ENCODE results near the gene HCRTR1.

Gene HCRTR1

DNA sequence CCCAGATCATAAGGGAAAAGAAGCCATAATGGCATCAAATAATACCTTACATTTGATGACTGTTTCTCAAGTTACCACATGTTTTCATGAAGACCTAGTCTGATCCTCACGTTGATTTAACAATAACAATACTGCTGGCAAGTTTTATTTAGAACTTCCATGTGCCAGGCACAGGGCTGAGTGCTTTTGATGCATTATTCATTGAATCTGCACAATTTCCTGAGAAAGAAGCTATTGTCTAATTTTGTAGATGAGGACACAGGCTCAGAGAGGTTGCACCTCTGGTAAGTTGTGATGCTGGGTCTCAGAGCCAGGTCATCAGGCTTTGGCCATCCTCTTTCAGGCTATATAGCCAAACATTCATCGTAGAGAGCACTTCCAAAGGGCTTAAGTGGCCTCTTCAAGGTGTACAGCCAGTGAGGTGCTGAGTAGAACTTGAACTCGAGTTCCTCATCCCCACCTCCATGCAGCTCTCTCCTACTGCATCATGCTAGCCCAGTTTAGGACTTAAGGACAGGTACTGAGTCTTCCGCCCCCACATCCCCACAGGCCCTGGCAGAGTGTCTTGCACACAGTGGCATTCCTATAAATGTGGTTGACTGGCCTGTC lies 35.5 kb downstream of the HCRTR1 start:
- WGBS (ENCODE audit: insufficient coverage, insufficient read length), result no CpG with 5 or more reads among the region's 4 CpGs

GRCh38 chr1:31653717-31654473 lies 36.4 kb downstream of the HCRTR1 start:
- DNase-seq (ENCODE audit: low read depth, low spot score), result no peak
- Histone ChIP-seq H3K4me3 (ENCODE audit: low read length) (no peak overlapping the region), H3K4me1 (ENCODE audit: control insufficient read depth, insufficient read depth, low read length) (no peaks in the 10 kb centered on the region), H3K27me3 (ENCODE audit: control insufficient read depth, insufficient read depth, low read length) (no peaks in the 10 kb centered on the region), H3K27ac (ENCODE audit: low read length) (no peak overlapping the region), H3K36me3 (ENCODE audit: control insufficient read depth, insufficient read depth, low read length) (no peaks in the 10 kb centered on the region), H3K9me3 (ENCODE audit: control insufficient read depth, insufficient read depth, low read length) (no peaks in the 10 kb centered on the region)
- WGBS (ENCODE audit: insufficient coverage, insufficient read length), result no CpG with 5 or more reads among the region's 12 CpGs

More for the DNA sequence above, 35.5 kb downstream of the HCRTR1 start:
- Histone ChIP-seq H3K27ac (ENCODE audit: low read length) (no peak overlapping the region), H3K27me3 (ENCODE audit: control insufficient read depth, insufficient read depth, low read length) (no peaks in the 10 kb centered on the region), H3K4me1 (ENCODE audit: control insufficient read depth, insufficient read depth, low read length) (no peaks in the 10 kb centered on the region), H3K9me3 (ENCODE audit: control insufficient read depth, insufficient read depth, low read length) (no peaks in the 10 kb centered on the region), H3K36me3 (ENCODE audit: control insufficient read depth, insufficient read depth, low read length) (no peaks in the 10 kb centered on the region), H3K4me3 (ENCODE audit: low read length) (no peak overlapping the region)
- DNase-seq (ENCODE audit: low read depth, low spot score), result no peak

GRCh38 chr1:31654474-31654776 lies 36.9 kb downstream of the HCRTR1 start:
- H3K27me3 ChIP-seq (ENCODE audit: control insufficient read depth, insufficient read depth, low read length), result no peaks in the 10 kb centered on the region
- no peaks in the 10 kb centered on the region for H3K4me1 ChIP-seq (ENCODE audit: control insufficient read depth, insufficient read depth, low read length)
- no peak for DNase-seq (ENCODE audit: low read depth, low spot score)
- H3K4me3 ChIP-seq (ENCODE audit: low read length), result no peak overlapping the region
- WGBS (ENCODE audit: insufficient coverage, insufficient read length), result no CpG with 5 or more reads among the region's 5 CpGs
- no peak overlapping the region for H3K27ac ChIP-seq (ENCODE audit: low read length)
- no peaks in the 10 kb centered on the region for H3K9me3 ChIP-seq (ENCODE audit: control insufficient read depth, insufficient read depth, low read length)
- H3K36me3 ChIP-seq (ENCODE audit: control insufficient read depth, insufficient read depth, low read length), result no peaks in the 10 kb centered on the region

DNA sequence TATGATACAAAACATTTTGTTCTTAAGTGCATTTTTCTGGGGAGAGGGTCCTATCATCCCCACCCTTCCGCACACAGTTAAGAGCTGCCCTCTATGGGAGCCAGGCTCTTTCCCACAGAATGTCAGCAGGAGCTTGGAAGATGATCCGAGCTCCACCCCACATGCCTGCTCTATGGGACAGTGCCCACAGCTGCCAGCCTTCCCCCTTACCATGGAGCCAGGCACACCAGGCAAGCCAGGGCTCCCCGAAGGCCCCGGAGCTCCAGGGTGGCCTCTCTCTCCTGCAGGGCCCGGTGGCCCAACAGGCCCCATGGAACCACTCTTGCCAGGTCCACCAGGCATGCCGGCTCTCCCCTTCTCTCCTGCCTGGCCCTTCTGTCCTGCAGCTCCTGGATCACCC lies 37.6 kb downstream of the HCRTR1 start:
- no peak overlapping the region for H3K27ac ChIP-seq (ENCODE audit: low read length)
- no peak overlapping the region for H3K4me3 ChIP-seq (ENCODE audit: low read length)
- no peaks in the 10 kb centered on the region for H3K4me1 ChIP-seq (ENCODE audit: control insufficient read depth, insufficient read depth, low read length)
- H3K9me3 ChIP-seq (ENCODE audit: control insufficient read depth, insufficient read depth, low read length), result no peaks in the 10 kb centered on the region
- H3K36me3 ChIP-seq (ENCODE audit: control insufficient read depth, insufficient read depth, low read length), result no peaks in the 10 kb centered on the region
- no peak for DNase-seq (ENCODE audit: low read depth, low spot score)
- no peaks in the 10 kb centered on the region for H3K27me3 ChIP-seq (ENCODE audit: control insufficient read depth, insufficient read depth, low read length)
- WGBS (ENCODE audit: insufficient coverage, insufficient read length), result no CpG with 5 or more reads among the region's 6 CpGs

DNA sequence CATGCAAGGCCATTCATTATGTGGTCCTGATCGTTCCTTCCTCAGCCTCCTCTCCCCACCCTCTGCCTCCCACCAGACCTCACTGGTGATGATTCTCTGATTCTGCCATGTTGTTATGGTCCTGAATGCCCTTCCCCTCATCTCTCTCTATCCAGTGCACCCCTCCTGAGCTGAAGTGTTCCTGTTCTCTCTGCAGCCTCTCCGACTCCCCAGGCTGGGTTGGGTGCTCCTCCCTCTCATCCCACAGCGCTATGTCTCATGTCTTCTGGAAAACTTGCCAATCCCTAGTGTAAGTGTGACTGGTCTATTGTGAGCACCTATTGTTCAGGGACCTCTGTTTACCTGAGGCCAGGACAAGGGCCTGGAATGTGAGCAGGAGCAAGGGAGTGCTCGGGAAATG lies 38.3 kb downstream of the HCRTR1 start:
- no peaks in the 10 kb centered on the region for H3K27me3 ChIP-seq (ENCODE audit: control insufficient read depth, insufficient read depth, low read length)
- no peaks in the 10 kb centered on the region for H3K4me1 ChIP-seq (ENCODE audit: control insufficient read depth, insufficient read depth, low read length)
- H3K9me3 ChIP-seq (ENCODE audit: control insufficient read depth, insufficient read depth, low read length), result no peaks in the 10 kb centered on the region
- H3K27ac ChIP-seq (ENCODE audit: low read length), result no peak overlapping the region
- DNase-seq (ENCODE audit: low read depth, low spot score), result no peak
- no peak overlapping the region for H3K4me3 ChIP-seq (ENCODE audit: low read length)
- no CpG with 5 or more reads among the region's 4 CpGs for WGBS (ENCODE audit: insufficient coverage, insufficient read length)
- H3K36me3 ChIP-seq (ENCODE audit: control insufficient read depth, insufficient read depth, low read length), result no peaks in the 10 kb centered on the region

DNA sequence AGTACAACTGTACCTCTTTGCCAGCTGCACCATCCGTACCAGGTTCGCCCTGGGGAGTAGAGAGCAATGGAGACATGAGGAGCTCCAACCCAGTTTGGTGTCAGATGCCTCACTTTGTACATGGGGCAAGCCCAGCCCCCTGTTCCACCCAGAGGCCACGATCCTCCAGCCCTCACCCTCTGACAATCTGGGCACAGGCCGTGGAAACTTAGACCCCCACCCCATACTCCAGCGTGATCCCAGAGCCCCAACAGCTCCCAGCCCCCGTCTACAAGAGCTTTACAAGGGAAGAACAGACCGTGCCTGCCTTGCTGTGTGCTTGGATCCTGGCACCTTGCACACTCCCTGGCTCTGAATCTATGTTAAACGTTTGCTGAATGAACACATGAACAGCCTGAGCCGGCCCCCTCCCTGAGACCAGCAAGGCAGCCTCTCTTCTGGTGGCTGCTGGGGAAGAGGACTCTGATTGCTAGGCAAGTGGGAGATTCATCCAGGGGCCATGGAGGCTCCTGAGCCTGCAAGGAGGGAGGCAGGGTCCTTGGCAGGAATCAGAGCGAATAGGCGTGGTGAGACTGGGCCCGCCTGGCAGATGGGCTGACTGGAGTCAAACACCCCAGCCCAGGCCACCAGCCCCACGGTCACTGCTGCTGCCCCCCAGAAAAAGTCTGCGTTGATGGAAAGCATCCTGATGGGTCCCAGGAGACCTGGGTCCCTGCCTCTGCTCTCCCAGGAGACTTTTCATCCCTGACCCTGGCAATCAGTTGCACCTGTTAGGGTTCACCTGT lies 39.7 kb downstream of the HCRTR1 start:
- H3K36me3 ChIP-seq (ENCODE audit: control insufficient read depth, insufficient read depth, low read length), result no peaks in the 10 kb centered on the region
- WGBS (ENCODE audit: insufficient coverage, insufficient read length), result no CpG with 5 or more reads among the region's 14 CpGs
- no peaks in the 10 kb centered on the region for H3K4me1 ChIP-seq (ENCODE audit: control insufficient read depth, insufficient read depth, low read length)
- no peaks in the 10 kb centered on the region for H3K27me3 ChIP-seq (ENCODE audit: control insufficient read depth, insufficient read depth, low read length)
- DNase-seq (ENCODE audit: low read depth, low spot score), result no peak
- no peak overlapping the region for H3K27ac ChIP-seq (ENCODE audit: low read length)
- no peak overlapping the region for H3K4me3 ChIP-seq (ENCODE audit: low read length)
- no peaks in the 10 kb centered on the region for H3K9me3 ChIP-seq (ENCODE audit: control insufficient read depth, insufficient read depth, low read length)

DNA sequence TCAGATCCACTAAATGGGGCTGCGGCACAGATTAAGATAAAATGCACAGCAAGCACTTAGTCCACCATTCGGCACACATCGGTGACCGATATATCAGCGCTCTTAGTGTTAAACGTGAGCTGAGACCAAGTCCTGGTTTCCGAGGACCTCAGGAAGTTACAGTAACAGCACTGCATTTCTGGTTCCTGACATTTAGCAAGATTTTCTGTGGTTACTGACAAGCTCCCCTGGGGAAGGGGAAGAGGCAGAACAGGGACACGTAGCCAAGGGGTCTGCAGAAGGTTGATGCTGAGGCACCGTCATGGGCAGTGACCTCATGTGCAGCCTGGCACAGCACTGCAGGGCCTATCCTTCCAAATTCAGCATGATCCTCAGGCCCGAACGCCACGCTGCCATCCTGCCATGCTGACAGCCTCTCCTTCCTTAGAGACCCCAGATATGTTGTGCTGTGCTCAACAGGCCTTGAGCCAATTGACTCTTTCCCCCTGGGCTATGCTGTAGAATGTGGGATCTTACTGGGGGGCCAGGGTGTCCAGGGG lies 40.6 kb downstream of the HCRTR1 start:
- no peak overlapping the region for H3K27ac ChIP-seq (ENCODE audit: low read length)
- H3K27me3 ChIP-seq (ENCODE audit: control insufficient read depth, insufficient read depth, low read length), result no peaks in the 10 kb centered on the region; the same call in 1 of the 2 replicates
- no peaks in the 10 kb centered on the region for H3K36me3 ChIP-seq (ENCODE audit: control insufficient read depth, insufficient read depth, low read length)
- DNase-seq (ENCODE audit: low read depth, low spot score), result no peak
- no peaks in the 10 kb centered on the region for H3K9me3 ChIP-seq (ENCODE audit: control insufficient read depth, insufficient read depth, low read length)
- H3K4me3 ChIP-seq (ENCODE audit: low read length), result no peak overlapping the region
- no CpG with 5 or more reads among the region's 12 CpGs for WGBS (ENCODE audit: insufficient coverage, insufficient read length)
- no peaks in the 10 kb centered on the region for H3K4me1 ChIP-seq (ENCODE audit: control insufficient read depth, insufficient read depth, low read length)

DNA sequence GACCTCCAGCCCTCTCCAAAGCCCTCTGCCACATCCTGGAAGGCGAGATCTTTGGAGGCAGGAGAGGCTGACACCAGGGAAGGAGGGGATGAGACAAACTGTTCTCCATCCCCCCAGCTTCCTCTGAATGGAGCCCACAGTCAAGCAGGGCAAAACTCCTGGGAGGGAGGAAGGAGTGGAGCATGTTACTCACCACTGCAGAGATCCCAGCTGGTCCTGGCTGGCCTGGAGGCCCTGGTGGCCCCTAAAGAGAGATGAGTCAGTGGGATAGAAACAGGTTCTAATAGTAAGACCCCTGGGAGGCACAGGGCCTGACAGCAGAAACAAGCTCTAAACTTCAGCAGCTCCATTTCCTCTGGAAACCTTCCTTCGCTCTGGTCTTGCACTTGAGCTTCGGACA lies 41.2 kb downstream of the HCRTR1 start:
- no peaks in the 10 kb centered on the region; the same call in 1 of the 2 replicates for H3K27me3 ChIP-seq (ENCODE audit: control insufficient read depth, insufficient read depth, low read length)

GRCh38 chr1:31659889-31660288 lies 42.4 kb downstream of the HCRTR1 start:
- H3K4me1 ChIP-seq (ENCODE audit: control insufficient read depth, insufficient read depth, low read length), result no peaks in the 10 kb centered on the region; the same call in 1 of the 2 replicates
- no peaks in the 10 kb centered on the region; the same call in 1 of the 2 replicates for H3K27me3 ChIP-seq (ENCODE audit: control insufficient read depth, insufficient read depth, low read length)
- no peak overlapping the region for H3K4me3 ChIP-seq (ENCODE audit: low read length)
- no peak overlapping the region for H3K27ac ChIP-seq (ENCODE audit: low read length)
- DNase-seq (ENCODE audit: low read depth, low spot score), result no peak
- WGBS (ENCODE audit: insufficient coverage, insufficient read length), result no CpG with 5 or more reads among the region's 3 CpGs
- no peaks in the 10 kb centered on the region for H3K9me3 ChIP-seq (ENCODE audit: control insufficient read depth, insufficient read depth, low read length)
- H3K36me3 ChIP-seq (ENCODE audit: control insufficient read depth, insufficient read depth, low read length), result no peaks in the 10 kb centered on the region

More for the DNA sequence above, 41.2 kb downstream of the HCRTR1 start:
- no peak overlapping the region for H3K4me3 ChIP-seq (ENCODE audit: low read length)
- H3K9me3 ChIP-seq (ENCODE audit: control insufficient read depth, insufficient read depth, low read length), result no peaks in the 10 kb centered on the region
- no peaks in the 10 kb centered on the region; the same call in 1 of the 2 replicates for H3K4me1 ChIP-seq (ENCODE audit: control insufficient read depth, insufficient read depth, low read length)
- H3K36me3 ChIP-seq (ENCODE audit: control insufficient read depth, insufficient read depth, low read length), result no peaks in the 10 kb centered on the region
- H3K27ac ChIP-seq (ENCODE audit: low read length), result no peak overlapping the region
- DNase-seq (ENCODE audit: low read depth, low spot score), result no peak
- WGBS (ENCODE audit: insufficient coverage, insufficient read length), result no CpG with 5 or more reads among the region's 3 CpGs

- Histone ChIP-seq H3K27me3 (ENCODE audit: control insufficient read depth, insufficient read depth, low read length) (no peaks in the 10 kb centered on the region; the same call in 1 of the 2 replicates), H3K27ac (ENCODE audit: low read length) (no peak overlapping the region), H3K36me3 (ENCODE audit: control insufficient read depth, insufficient read depth, low read length) (no peaks in the 10 kb centered on the region), H3K4me3 (ENCODE audit: low read length) (no peak overlapping the region), H3K9me3 (ENCODE audit: control insufficient read depth, insufficient read depth, low read length) (no peaks in the 10 kb centered on the region), H3K4me1 (ENCODE audit: control insufficient read depth, insufficient read depth, low read length) (no peaks in the 10 kb centered on the region; the same call in 1 of the 2 replicates)
- no CpG with 5 or more reads among the region's 4 CpGs for WGBS (ENCODE audit: insufficient coverage, insufficient read length)
- no peak for DNase-seq (ENCODE audit: low read depth, low spot score)
Measured at GRCh38 chr1:31660871-31661455, 43.5 kb downstream of the HCRTR1 start.

All from iPS DF 6.9 (cell line).